Uterus (tissue), 2 donors: ENCODE measurements around the gene CD151.

Experiments
- CTCF ChIP-seq, 4 experiments: fragments of 200-600 bp in 2 of 4; fragments of 450-650 bp in 2 of 4; sonication (generic) in 2 of 4; IDR thresholded peaks; one replicate each; pipeline ENCODE4 v1.5.1; 2016 to 2019; ENCODE audit warnings: antibody characterized with exemption in 4 of 4, mild to moderate bottlenecking in 2 of 4, moderate library complexity in 1 of 4
- POLR2A ChIP-seq, 2 donors: fragments of 450-650 bp; IDR thresholded peaks; one replicate each; pipeline ENCODE4 v1.6.1; 2016; ENCODE audit warnings: antibody characterized with exemption in 2 of 2, mild to moderate bottlenecking in 1 of 2, moderate library complexity in 1 of 2

- TF ChIP-seq CTCF (IDR thresholded peaks at IDR 0.05) (peak in 1 of 4 experiments; percentile 19), POLR2A (IDR thresholded peaks at IDR 0.05) (no peak)
Measured at GRCh38 chr11:843086-843734, 10.5 kb downstream of the CD151 start.
